ENCODE data around the gene LYPD6B.

LYPD6B gene

DNA sequence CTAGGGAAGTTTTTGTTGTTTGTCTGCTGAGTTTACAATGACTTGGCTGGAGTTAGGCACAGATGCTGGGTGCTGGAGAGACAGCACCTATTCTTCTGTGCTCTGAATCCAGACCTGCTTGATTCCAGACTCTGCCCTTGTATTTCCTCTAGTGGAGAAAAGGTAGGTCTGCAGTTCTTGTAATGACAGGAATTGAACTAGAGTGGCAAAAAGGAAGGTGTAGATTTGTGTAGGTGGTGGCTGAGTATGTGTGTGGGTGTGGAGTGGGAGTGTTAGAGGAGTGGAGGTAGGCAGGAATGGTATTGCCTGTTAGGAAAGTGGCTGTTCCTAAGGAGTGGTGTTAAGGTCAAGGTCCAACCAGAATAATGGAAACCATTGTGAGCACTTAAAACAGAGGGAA is 220.0 kb downstream of the LYPD6B start:
- DNase-seq (ENCODE audit: low spot score), result no peak
- no peak overlapping the region for H3K4me3 ChIP-seq
- TF ChIP-seq, protein P1, sequence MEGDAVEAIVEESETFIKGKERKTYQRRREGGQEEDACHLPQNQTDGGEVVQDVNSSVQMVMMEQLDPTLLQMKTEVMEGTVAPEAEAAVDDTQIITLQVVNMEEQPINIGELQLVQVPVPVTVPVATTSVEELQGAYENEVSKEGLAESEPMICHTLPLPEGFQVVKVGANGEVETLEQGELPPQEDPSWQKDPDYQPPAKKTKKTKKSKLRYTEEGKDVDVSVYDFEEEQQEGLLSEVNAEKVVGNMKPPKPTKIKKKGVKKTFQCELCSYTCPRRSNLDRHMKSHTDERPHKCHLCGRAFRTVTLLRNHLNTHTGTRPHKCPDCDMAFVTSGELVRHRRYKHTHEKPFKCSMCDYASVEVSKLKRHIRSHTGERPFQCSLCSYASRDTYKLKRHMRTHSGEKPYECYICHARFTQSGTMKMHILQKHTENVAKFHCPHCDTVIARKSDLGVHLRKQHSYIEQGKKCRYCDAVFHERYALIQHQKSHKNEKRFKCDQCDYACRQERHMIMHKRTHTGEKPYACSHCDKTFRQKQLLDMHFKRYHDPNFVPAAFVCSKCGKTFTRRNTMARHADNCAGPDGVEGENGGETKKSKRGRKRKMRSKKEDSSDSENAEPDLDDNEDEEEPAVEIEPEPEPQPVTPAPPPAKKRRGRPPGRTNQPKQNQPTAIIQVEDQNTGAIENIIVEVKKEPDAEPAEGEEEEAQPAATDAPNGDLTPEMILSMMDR (IDR thresholded peaks at IDR 0.05), result no peak
- no peak overlapping the region for H3K27ac ChIP-seq

DNA sequence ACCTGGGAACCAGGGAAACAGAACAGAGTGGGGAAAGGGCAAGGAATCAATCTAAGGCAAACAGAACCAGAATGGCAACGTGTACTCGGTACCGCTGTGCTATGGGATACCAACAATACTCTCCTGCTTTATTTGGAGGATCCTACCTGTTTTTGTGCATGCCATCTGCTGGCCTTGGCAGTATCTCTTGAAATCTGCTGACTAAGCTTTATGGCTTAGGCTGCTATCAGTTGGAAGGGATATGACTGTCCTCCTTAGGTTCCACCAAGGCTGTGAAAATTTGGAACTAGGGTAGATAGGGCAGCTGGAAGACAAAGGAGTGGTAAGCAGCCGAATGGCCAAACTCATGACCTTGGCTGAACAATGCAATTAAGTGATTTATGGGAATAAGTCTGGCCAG is 220.6 kb downstream of the LYPD6B start:
- TF ChIP-seq, protein P1 (IDR thresholded peaks at IDR 0.05), result no peak
- Histone ChIP-seq H3K27ac (no peak overlapping the region), H3K4me3 (no peak overlapping the region)
- no peak for DNase-seq (ENCODE audit: low spot score)

DNA sequence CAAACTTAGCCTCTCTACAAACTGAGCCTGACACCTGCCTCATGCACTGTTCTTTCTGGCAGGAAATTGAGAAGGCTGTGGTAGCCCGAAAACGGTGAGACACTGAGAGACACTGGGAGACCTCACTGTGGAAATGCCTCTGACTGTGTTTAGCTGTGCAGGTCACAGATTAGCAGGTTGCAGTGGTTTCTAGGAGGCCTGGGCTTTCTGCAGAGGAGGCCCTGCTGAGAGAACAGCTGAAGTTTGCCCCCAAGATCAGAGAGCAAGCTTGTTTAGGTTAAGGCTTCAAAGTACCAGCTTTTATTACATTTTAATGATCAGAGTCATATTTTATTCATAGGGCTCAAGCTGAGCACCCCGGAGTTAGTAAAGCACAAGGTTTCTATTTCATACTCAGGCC is 223.2 kb downstream of the LYPD6B start:
- DNase-seq (ENCODE audit: low spot score), result no peak
- Histone ChIP-seq H3K4me3 (no peak overlapping the region), H3K27ac (no peak overlapping the region)
- TF ChIP-seq, protein P1 (IDR thresholded peaks at IDR 0.05), result no peak
